ENCODE results near the gene TFF3.

DNA sequence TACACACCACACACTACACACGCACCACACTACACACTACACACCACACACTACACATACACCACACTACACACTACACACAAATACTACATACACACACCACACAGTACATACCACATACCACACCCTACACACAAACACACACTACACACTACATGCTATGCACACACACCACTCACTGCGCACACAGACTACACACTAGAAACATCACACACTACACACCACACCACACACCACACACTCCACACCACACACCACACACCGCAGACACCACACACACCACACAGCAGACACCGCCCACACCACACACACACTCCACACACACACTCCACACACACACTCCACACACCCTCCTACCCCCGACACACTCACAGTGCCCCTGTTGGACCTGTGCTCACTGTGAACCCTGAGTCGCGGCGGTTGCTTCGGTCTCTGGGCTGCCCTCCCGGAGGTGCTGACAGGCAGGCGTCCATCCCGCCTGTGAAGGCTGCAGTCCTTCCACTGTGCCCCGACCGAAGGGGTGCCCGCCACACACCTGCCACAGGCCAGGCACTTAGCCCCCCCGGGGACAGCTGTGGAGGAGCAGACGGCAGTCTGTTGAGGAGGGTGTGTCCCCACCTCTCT lies 21.4 kb downstream of the TFF3 start:
- TF ChIP-seq EZH2 (optimal IDR thresholded peaks at IDR 0.05; ENCODE audit: low read depth, low read length) (no peak), CTCF (IDR thresholded peaks at IDR 0.05; ENCODE audit: low read length) (no peak), EZH2phosphoT487 (IDR thresholded peaks at IDR 0.05; ENCODE audit: low read length) (no peak)

Measured in MM.1S (cell line).